Frontal cortex (tissue), 4 donors: Measurements from ENCODE around the gene RAB3IL1. TPM values are rescaled to one million over a fixed set of nuclear protein-coding genes. Genes with fewer than 3 reads are reported as not detected.
A peak's percentile ranks its signal among the peaks of the same experiment; 100 is the strongest.

ENCODE experiments used
- DNase-seq, 2 donors: peaks; one replicate each; pipeline ENCODE4 v3.0.0; 2012; ENCODE audit warnings: low spot score in 2 of 2
- FAIRE-seq: peaks from 2 replicates; lab custom pipeline; 2012; peaks lifted over from hg19 to GRCh38; lab: Jason Lieb, UNC
- total RNA-seq: library from RNA; depleted of rRNA; stranded (reverse); fragments of >200 nt; gene quantifications from one replicate; pipeline ENCODE4 v1.2.3, GENCODE V29; 2014
- donor health status: control.
- donor health status: control.
- donor health status: control.

RAB3IL1 gene
- total RNA-seq, 1 donor from 2014 or later = 1.6 TPM

DNA sequence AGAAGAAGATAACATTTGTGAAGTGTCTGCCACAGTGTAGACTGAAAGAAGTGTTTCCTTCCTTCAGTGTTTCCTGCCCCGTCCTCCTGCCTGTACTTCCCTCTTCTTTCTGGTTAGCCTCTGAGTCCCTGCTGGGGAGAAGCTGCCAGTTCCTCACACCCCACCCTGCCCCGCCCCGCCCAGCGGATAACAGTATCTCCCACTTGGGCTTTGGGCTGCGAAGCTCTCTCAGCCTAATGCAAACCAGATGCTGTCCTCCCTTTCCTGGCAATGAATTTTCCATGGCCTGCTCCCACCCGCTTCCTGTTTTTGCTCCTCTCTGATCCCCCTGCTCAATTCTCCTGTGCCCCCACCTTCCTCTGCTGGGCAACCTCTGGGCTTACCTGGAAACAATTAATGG lies 5.2 kb upstream of the RAB3IL1 start:
- no peak for FAIRE-seq
- DNase-seq = peak in 1 of 2 donors; percentile 21

DNA sequence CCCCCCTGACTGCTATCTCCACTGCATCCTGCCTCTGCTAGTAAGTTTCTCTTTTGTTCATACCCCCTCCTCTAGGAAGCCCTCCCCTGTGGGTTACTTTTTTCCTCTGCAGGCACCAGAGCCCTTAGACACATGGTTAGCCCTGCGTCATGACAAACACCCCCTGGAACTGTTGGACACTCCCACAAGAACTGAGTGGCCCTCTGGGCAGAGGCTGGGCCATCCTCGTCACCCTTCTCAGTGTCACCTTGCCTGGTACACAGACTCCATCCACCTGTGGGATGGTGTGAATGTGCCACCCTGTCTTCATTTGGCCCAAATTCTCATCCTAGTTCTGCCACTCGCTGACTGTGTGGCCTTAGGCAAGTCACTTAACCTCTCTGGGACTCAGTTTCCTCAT lies 4.1 kb upstream of the RAB3IL1 start:
- DNase-seq (no peak), FAIRE-seq (no peak)

DNA sequence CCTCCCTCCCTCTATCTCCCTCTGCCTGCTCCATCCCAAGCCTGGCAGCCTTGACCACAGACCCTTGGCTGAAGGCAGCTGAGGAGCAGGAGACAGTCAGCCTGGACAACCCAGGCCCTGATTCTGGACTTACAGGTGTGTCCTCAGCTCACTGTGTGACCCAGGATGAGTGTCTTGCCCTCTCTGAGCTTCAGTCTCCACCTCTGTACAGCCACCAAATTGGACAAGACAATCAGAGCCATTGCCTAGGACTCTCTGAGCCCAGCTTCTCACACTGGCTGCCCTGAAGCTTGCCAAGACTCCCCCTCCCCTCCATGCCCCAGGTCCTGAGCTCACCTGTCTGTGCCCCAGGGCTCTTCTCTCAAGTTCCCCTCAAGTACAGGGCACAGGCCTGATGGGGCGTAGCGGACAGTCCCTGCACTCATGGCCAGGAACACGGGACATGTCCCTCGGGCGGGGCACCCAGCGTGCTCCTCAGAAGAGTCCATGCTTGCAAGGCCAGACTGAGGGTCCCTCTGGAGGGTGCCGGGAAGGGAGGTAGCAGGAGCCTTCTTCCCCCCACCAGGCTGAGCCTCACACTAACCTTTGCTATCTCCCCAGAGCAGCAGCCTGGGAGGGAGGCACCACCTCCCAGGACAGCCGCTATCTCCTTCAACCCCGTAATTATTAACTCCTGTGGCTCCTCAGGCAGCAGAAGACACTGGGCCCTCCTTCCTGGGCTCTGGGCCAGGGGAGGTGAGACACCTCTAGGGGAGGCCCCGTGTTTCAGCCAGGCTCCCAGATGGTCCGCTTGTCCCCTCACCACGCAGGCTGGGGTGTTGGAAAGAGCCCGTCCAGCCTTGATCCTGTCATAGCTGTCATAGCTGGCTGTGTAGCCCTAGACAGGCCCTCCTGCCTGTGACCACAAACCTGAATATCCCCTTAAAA lies 2.6 kb upstream of the RAB3IL1 start:
- no peak for DNase-seq
- no peak for FAIRE-seq

DNA sequence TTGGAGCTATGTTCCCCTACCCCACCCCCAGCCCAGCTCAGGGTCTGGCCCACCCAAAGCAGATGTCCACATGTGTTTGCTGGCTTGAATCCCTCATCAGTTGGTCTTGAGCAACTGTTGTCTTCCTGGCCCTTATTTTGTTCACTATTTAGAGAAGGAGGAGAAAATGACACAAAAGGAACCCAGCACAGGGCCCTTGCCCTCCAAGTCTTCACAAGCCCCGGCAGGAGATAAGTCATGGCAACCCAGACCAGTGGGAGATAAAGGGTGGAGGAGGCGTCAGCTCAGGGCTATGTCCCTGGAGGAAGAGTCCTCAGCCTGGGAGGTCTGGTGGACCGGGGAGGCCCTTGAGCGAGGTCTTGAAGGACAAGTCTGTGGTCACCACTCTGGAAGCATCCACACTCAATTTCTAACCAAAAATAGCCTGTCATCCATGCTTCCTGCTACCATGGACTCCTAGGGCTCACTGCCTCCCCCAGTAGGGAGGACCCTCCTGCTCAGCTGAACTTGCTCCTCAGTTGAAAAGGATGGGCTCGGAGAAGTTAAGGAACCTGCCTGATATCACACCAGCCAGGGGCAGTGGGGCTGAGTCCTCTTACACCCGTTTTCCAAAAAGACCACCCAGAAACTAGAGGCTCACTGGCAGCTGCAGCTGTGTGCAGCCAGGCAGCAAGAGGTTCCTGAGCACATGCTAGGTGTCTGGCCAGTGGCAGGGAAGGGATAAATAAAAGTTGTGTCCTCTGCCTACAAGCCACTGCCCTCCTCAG lies 1.8 kb upstream of the RAB3IL1 start:
- DNase-seq (peak; percentile 6 to 17), FAIRE-seq (no peak)

DNA sequence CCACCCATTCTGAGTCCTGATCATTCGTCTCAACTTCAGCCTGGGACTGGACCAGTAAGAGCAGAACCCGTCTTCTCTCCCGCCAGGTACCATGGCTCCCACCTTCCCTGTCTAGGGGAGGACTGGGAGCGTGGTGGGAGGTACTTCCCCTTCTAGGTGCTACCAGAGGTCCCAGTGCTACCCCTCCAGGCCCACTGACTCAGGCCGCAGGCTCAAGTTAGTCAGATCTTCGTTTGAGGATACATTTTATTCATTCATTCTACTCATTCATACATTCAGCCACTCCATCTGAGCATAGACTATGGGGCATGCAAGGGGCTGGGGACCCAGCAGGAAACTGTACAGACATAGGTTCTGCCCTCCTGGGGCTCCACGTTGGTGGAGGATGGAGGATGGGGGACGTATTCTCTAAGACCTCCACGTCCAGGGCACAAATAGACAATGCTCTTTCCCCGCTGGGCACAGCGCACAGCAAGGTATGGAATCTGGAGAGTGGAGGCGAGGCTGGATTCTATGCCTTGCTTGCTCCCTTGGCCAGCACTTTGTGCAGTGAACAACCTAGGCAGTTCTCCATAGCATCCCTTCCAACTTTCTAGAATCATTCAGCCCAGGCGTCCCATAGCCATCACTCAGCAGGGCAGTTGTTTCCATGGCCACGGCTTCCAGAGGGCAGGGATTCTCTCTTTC lies 1.0 kb upstream of the RAB3IL1 start:
- peak in 1 of 2 donors; percentile 28 for DNase-seq
- FAIRE-seq = no peak

DNA sequence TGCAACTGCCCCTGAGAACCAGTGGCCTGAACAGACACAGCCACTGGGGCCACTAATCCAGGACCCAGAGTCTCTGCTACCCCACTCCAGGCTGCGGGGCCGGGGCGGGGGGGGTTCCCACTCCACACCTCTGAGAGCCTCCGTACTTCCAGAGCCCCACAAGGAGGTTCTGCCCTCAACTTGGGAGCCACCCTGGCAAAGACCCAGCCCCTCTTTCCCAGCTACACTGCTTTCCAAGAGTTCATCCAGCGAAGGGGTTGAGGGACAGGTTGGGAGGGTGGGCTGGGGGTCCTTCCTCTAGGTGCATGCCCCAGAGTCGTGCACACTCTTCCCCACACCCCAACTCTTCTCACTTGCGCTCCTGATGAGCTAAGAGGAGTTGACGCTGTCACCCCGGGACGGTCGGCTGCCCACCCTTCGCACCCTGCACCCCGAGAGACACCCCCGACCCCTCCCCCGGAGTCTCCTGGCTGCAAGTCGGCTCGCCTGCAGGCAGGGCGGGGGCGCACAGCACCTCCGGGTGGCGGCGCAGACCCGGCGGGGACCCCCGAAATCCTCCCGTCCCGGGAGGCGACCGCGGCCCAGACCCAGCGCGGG lies 531 bp downstream of the RAB3IL1 start:
- DNase-seq (peak; percentile 28 to 50), FAIRE-seq (no peak)

DNA sequence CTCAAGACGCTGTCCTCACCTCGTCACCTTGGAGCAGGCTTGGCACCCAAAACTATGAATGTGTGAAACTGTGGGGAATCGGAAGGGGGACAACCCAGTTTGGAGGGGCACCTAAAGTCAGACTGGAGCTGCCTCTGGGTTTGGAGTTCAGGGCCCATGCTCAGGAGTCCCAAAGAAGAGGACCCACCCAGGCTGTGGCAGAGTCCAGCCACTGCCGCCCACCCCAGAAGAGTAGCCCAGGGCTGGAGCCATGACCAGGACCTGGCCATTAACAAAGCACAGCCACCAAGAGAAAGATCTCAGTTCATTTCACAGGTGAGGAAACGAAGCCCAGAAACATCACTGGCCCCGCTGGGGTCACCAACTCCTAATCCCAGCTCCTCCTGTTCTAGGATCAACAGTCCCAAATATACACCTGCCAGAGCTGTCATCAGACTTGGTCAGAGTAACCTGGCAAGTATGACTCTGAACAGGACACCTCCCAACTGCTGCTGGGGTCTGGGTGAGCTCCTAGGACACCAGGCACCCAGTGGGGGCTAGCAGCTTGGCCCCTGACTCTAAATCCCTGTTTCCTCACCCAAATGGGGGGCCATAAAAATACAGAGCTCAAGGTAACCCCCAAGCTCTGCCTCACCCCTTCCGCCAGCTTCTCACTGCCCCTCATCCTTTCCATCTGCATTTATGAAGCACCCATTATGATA lies 2.7 kb downstream of the RAB3IL1 start:
- FAIRE-seq = no peak

DNA sequence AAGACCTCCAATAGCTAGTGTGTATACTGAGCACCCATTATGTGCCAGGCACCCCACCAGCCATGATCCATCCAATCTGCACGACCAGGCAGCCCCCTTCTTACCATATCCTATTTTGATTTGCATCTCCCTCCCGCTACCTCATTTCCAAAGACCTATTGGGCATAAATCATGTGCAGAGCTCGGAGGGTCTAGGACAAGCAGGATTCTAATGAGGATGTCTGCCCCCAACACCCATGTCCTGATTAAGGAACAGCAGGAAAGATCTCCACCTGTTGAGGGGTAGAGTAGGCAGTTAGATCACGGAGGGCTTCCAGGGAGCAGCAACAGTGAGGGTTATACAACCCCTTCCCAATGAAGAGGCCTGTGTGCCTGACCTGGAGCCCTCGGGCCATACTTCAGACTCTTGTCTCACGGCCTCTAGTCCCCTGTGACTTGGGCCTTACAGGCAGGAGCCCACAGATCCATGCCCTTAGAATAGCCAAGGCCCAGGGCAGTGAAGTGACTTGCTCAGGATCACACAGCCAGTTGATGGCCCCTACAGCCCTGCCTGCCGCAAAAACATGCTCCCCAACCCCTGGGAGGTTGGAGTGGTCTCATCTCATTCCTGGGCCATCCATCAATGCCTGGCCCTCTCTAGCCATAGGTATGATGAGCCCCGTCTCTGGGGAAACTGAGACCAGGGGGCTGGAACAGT lies 3.5 kb downstream of the RAB3IL1 start:
- FAIRE-seq (no peak), DNase-seq (no peak)

More for the DNA sequence above, 2.7 kb downstream of the RAB3IL1 start:
- DNase-seq = peak; percentile 12 to 14

DNA sequence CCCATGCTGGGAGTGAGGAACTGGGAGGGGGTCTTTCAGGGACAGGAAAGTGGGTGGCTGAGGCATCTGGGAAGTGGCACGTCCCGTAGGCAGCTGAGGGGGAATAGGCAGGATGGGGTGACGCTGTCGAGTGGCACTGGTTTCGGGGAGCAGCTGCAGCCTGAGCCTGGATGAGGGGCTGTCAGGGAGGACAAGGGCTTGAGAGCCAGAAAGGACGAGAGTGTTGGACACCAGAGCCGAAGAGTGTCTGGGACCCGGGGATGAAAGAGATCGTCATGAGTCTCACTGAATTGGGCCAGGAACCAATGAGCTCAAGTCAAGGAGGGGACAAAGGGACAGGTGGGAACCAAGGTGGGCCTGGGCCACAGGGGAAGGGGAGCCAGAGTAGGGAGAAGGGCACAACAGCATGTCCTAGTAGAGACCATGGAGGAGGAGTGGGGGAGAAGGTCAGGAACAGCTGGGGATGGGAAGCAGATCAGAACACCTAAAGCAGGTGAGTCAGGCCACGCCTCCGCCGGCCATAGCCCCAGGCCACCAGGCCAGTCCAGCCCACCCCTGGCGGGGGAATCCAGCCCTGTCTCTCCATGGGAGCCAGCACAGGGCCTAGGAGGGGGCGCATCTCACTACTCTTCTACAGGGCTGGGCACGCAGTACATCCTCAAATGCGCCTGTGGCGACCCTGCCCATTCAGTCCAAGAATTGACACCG lies 4.2 kb downstream of the RAB3IL1 start:
- FAIRE-seq = no peak
- DNase-seq = no peak

DNA sequence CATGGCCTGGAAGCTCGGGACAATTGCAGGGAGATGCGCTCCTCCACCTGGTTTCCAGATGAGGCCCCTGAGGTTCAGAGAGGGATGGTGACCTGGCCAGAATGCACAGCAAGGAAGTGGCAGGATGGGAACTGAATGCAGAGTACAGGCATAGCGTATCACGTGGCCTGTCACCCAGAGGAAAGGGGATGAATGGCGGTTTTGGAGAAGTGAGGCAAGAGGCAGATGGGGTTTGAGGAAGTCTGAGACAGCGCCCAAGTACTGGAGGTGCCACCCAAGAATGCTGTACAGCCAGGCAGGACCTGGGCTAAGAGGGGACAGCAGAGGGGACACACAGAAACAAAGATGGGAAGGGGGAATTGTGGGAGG lies 4.9 kb downstream of the RAB3IL1 start:
- FAIRE-seq (no peak), DNase-seq (no peak)

DNA sequence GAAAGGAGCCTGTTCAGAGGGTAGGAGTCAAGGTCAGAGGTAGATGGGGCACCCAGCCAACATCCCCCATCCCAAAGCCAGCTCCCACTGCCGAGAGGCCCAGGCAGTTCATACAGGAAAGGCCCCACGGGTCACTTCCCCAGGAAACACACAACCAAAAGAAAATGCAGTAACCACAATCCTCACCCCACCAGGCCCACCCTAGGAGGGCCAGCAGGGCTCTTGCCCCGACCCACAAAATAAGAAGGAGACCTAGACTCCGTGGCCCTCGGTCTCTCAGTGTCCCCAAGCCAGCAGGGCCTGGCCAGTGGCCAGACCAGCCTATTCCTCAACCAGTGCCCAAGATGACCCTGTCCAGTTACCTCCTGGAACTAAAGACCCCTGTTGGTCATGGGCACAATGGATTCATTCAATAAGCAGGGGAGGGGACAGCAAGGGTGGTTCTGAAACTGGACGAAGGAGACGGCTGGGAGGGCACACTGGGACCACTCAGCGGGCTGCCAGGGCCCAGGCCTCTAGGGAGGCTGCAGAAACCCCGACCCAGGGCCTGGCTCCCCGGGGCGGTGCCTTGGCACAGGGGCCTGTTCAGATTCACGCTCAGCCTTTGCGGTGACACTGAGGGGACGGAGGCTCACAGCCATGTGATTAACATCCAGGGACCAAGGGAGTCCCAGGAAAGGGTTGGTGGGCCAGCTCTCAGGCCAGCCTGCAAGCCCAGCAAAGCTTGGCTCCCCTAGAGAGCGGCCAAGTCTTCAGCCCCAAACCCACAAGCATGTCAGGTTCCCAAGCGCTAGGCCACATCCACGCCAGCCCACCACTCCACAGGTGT lies 5.5 kb downstream of the RAB3IL1 start:
- DNase-seq (no peak), FAIRE-seq (no peak)

DNA sequence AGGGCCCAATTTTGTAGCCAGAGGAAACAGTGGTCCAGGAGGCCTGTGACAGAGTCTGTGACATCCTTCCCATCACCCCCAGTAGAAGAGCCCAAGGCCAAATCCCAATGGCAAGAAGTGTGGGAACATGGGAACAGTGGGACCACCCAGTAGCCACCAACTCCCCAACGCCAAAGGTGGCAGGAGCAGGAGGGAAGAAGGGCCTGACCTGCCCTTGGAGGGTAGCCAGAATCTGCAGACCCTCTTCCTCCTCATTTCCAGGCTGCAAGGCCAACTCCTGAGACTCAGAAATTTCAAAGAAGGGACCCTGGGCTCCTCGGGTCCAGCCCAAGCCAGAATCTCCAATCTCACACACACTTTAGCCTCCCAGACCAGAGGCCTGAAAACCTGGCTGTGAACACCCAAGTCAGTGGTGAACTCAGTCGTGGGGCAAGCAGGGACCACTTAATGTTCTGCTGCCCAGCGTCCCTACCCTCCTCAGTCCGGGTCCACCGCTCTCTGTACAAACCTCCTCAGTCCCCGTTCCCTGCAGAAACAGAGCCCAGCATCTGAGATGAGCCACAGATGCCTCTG lies 6.2 kb downstream of the RAB3IL1 start:
- DNase-seq = no peak
- FAIRE-seq = no peak

DNA sequence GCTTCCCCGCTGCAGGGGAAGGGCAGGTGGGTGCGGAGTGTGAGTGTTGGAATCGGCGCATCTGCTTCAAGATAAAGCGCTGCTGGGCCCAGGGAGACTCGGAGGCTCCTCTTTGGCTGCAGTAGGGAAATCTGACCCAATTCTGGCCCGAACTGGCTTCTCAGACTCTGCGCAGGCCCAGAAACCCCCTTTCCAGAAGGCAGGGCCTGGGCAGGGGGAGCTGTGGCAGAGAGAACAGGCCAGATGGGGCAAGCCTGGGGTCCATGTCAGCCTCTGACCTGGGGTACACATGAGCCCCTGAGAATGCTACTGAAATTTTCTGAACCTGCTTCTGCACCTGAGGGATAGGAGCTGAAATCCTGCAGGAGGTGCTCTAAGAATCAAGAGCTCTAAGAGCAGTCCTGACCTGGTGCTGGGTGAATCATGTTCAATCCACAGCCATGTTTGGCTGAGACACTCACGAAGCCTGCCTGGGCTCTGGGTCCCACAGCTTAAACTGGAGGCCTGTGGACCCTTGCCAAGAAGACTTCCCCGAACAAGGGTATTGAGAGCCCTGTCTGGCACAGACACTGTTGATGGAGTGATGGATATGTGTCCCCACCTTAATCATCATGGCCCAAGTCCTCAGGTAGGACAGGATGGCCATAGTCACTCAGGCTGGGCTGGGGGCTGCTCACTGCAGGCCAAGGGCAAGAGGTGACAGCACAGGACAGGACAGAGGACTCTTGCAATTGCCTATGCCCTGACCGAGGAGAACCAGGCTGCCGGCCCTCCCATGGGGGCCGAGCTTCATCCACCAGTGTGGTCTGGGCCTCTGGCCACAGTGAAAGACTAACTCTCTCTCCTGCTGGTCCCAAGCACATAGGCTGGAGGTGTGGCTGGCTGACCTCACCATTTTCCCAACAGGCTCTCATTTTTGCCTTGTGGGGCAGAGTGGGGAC lies 6.9 kb downstream of the RAB3IL1 start:
- DNase-seq = no peak
- no peak for FAIRE-seq

DNA sequence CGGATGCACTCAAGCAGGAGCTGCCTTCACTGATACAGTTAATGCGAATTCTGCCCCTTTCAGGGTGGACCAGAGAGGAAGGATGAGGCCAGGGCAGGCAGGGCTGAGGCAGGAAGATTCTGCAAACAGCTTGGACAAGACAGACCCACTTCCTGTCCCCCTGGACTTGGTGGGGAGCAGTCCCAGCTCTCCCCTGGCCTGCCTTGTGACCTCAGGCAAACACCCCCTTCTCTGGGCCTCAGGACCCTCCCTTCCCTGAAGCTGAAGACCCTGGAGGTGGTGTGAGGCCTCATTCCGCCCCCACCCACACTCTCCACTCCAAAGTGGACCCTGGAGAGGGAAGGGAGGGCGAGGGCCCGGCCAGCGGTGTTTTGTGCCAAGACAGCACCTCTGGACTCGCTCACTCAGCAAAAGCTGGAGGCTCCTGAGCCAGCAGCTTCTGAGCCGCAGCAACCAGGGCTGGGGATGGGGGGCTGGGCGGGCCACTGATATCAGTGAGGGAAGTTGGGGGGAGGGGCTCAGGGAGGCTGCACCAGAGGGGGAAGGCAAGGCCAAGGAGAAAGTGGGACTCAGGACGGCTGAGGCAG lies 8.5 kb downstream of the RAB3IL1 start:
- no peak for DNase-seq
- no peak for FAIRE-seq

DNA sequence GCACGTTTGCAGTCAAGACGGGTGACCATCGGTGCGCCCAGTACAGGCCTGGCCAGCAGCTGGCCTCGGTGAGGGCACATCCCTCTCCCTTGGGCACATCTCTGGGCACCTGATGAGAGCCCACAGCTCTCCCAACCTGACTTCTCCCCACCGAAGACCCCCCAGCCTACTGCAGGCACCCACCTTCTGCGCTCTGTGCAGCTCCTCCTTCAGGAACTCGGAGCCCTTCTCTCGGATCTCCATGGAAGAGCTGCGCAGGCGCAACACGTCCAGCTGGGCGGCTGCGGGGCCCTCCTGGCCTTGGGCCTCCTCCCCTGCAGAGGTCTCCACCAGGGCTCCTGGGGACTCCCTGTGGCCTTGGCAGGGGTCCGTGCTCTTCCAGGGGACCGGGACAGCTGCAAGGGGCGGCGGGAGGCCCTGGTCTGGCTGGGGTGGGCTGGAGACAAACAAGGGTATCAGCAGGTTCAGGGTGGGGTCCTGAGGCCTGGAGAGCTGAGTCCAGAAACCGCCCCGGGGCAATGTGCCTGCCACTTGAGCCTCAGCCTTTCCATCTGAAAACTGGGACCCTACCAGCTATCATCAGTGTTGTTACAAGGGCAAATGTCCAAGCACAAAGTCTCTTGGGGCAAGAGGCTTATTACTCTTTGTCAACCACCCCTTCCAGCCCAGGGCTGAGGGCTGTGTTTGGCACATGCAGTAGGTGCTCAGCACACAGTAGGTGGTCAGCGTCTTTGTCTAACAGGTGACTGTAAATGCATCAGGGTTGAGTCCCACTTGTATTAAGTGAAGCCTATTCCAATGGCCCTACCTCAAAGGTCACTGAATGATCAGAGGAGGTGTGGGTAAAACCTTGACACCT lies 9.3 kb downstream of the RAB3IL1 start:
- DNase-seq = no peak
- no peak for FAIRE-seq
